AG09309 (cell line): ENCODE data around the gene HSPBP1.

Experiments
- DNase-seq: peaks from one replicate; pipeline ENCODE4 v3.0.0-alpha.2; 2010; ENCODE audit warnings: low read depth
- H3K4me3 ChIP-seq: 2 replicates; pipeline ENCODE4 v1.5.1; 2011; ENCODE audit warnings: mild to moderate bottlenecking, low read depth, low read length, moderate library complexity; ENCODE audit not compliant: control insufficient read depth
- CTCF ChIP-seq: IDR thresholded peaks from 2 replicates; pipeline ENCODE4 v1.5.1; 2011; ENCODE audit warnings: mild to moderate bottlenecking, low read depth, low read length, inconsistent platforms; ENCODE audit not compliant: insufficient read depth, control insufficient read depth; ENCODE audit errors: missing control alignments

The HSPBP1 gene

GRCh38 chr19:55245236-55245904 lies 34.5 kb downstream of the HSPBP1 start:
- TF ChIP-seq CTCF = no peak
- H3K4me3 ChIP-seq = no peak overlapping the region
- no peak for DNase-seq

GRCh38 chr19:55244004-55244680 lies 35.8 kb downstream of the HSPBP1 start:
- no peak for DNase-seq
- no peak for TF ChIP-seq CTCF
- no peak overlapping the region for H3K4me3 ChIP-seq

- TF ChIP-seq CTCF = no peak
- DNase-seq = no peak
- no peak overlapping the region for H3K4me3 ChIP-seq
Observed at GRCh38 chr19:55242517-55242916, 37.4 kb downstream of the HSPBP1 start.

GRCh38 chr19:55241935-55242464 lies 37.9 kb downstream of the HSPBP1 start:
- no peak for TF ChIP-seq CTCF
- H3K4me3 ChIP-seq = no peak overlapping the region
- no peak for DNase-seq

GRCh38 chr19:55241143-55241934 lies 38.6 kb downstream of the HSPBP1 start:
- no peak for TF ChIP-seq CTCF
- no peak for DNase-seq
- H3K4me3 ChIP-seq = no peak overlapping the region

- no peak for TF ChIP-seq CTCF
- DNase-seq = no peak
- H3K4me3 ChIP-seq = no peak overlapping the region
Observed at GRCh38 chr19:55240713-55241020, 39.2 kb downstream of the HSPBP1 start.
